ENCODE results near the gene GP1BB. TPM values are rescaled to one million over a fixed set of nuclear protein-coding genes. Genes with fewer than 3 reads are reported as not detected.

The GP1BB gene
- polyA plus RNA-seq, 1 of the 3 experiments (the other 2 are of a cell fraction) = 1.5 TPM

DNA sequence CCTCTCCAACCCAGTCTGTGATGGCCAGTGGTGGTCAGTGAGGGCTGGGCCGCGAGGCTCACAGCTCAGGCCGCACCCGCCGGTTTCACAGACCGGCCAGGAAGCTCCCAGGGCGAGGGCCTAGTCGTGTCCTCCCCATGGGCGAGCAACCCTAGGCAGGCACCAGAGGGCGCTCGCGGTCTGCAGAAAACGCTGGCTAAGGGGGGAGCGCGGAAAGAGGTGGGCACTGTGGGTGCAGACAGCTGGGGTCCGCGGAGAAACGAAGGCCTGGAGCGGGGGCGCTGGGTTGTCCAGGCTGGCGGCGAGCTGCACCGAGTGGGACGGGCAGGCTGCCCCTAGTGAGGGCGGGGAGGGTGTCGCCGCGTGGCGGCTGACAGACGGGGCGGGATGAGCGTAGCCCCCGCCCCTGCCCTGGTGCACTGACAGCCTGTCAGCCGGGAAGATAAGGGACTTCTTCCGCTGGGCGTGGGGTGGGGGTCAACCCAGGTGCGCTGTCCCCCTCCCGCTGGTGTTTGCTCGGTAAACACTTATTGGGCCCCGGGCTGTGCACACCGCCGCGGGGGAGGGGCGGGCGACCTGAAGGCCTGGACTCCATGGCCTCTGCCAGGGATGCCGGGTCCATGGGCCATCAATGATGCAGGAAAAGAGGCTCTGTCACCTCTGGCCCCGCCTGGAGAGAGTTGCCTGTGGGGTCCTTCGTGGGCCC is 7.5 kb downstream of the GP1BB start:
- POLR2A ChIA-PET = interaction anchor here (0.6 to 1.3 kb wide), 4 partner anchors 146 to 180 kb away, joined by 3 to 10 read pairs (median 4); no protein-coding TSS in a partner anchor
- CTCF ChIA-PET = interaction anchor here (0.5 to 5.9 kb wide), 89 partner anchors 10 to 584 kb away, joined by 3 to 297 read pairs (median 6); partner anchors contain the start of genes COMT, GNB1L, RTL10 and TBX1
- Histone ChIP-seq H3K27ac (ENCODE audit: low read depth in 2 of 2, low read length in 1 of 2) (no peak overlapping the region), H3K27me3 (ENCODE audit: insufficient read depth) (no peaks in the 10 kb centered on the region), H2AFZ (ENCODE audit: low read depth) (peak overlapping the region; percentile 95), H3F3A (replicated peaks; ENCODE audit: insufficient read depth) (no peaks in the 10 kb centered on the region), H3K36me3 (replicated peaks in 1 of 2; ENCODE audit: control insufficient read depth in 1 of 2, insufficient read depth in 2 of 2, low read length in 1 of 2) (no peaks in the 10 kb centered on the region), H4K20me1 (ENCODE audit: insufficient read depth) (no peaks in the 10 kb centered on the region), H3K9ac (peak overlapping the region; percentile 66), H3K79me2 (ENCODE audit: insufficient read depth) (no peaks in the 10 kb centered on the region), H3K9me3 (no peaks in the 10 kb centered on the region), H3K4me3 (ENCODE audit: low read depth in 2 of 2, low read length in 1 of 2) (peak overlapping the region; percentile 47 to 65; a peak in 3 of 4 replicates), H3K9me2 (no peaks in the 10 kb centered on the region), H3K4me2 (peak overlapping the region; percentile 95), H3K4me1 (ENCODE audit: control insufficient read depth in 1 of 2, insufficient read depth in 2 of 2, low read depth in 1 of 2, low read length in 1 of 2) (peaks cover 0 to 26% of the 10 kb centered on the region in 2 experiments; a peak in 1 of 4 replicates)
- peak; percentile 96 for DNase-seq
- TF ChIP-seq NRF1 (IDR thresholded peaks at IDR 0.05; ENCODE audit: low read depth, low read length) = 0 out of 2 replicates have a peak, but pooled peaks have one; percentile 15
- TF ChIP-seq MXI1 (IDR thresholded peaks at IDR 0.05; ENCODE audit: low read depth, low read length) = peak; percentile 71
- TF ChIP-seq SMC3 (IDR thresholded peaks at IDR 0.05; ENCODE audit: low read depth, low read length) = peak; percentile 99
- no peak for TF ChIP-seq NFIC (IDR thresholded peaks at IDR 0.05; ENCODE audit: borderline replicate concordance)
- TF ChIP-seq, protein P1, sequence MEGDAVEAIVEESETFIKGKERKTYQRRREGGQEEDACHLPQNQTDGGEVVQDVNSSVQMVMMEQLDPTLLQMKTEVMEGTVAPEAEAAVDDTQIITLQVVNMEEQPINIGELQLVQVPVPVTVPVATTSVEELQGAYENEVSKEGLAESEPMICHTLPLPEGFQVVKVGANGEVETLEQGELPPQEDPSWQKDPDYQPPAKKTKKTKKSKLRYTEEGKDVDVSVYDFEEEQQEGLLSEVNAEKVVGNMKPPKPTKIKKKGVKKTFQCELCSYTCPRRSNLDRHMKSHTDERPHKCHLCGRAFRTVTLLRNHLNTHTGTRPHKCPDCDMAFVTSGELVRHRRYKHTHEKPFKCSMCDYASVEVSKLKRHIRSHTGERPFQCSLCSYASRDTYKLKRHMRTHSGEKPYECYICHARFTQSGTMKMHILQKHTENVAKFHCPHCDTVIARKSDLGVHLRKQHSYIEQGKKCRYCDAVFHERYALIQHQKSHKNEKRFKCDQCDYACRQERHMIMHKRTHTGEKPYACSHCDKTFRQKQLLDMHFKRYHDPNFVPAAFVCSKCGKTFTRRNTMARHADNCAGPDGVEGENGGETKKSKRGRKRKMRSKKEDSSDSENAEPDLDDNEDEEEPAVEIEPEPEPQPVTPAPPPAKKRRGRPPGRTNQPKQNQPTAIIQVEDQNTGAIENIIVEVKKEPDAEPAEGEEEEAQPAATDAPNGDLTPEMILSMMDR (IDR thresholded peaks at IDR 0.05) = peak; percentile 91
- TF ChIP-seq REST (IDR thresholded peaks at IDR 0.05; ENCODE audit: low read depth, low read length) = no peak
- peak; percentile 97 for TF ChIP-seq RAD21 (IDR thresholded peaks at IDR 0.05; ENCODE audit: low read length)
- TF ChIP-seq GATA2 (CRISPR knock-in tag; IDR thresholded peaks at IDR 0.05) = peak; percentile 37; the same call in 1 of the 2 replicates
- no peak for TF ChIP-seq SIN3A (IDR thresholded peaks at IDR 0.05; ENCODE audit: borderline replicate concordance, low read depth, low read length)
- WGBS (ENCODE audit: low lambda C conversion rate) = 4% methylated on average over 26 of the region's 48 CpGs

Data from SK-N-SH (cell line).